Breast epithelium (tissue), 4 donors: Measurements from ENCODE around the gene SIX5. TPM values are rescaled to one million over a fixed set of nuclear protein-coding genes. Genes with fewer than 3 reads are reported as not detected.

ENCODE experiments used
- DNase-seq, 2 donors: peaks; one replicate each; pipeline ENCODE4 v3.0.0-alpha.2; 2019; ENCODE audit warnings: low spot score in 2 of 2
- H3K27ac ChIP-seq, 2 donors: fragments of 200-600 bp; sonication (generic) in 1 of 2; one replicate each; pipeline ENCODE4 v1.5.1; 2016 to 2019; ENCODE audit warnings: mild to moderate bottlenecking in 1 of 2
- H3K27me3 ChIP-seq, 2 donors: fragments of 200-600 bp; sonication (generic) in 1 of 2; one replicate each; pipeline versions ENCODE4 v1.5.1 to v1.6.0; 2017 to 2019; ENCODE audit warnings: control low read depth in 1 of 2, mild to moderate bottlenecking in 1 of 2
- H3K36me3 ChIP-seq: fragments of 200-600 bp; one replicate; pipeline ENCODE4 v1.5.1; 2019
- H3K4me1 ChIP-seq, 2 donors: fragments of 200-600 bp; sonication (generic); one replicate each; pipeline ENCODE4 v1.5.1; 2016 to 2019; ENCODE audit warnings: control low read depth in 1 of 2
- H3K4me3 ChIP-seq, 3 donors: fragments of 200-600 bp; sonication (generic); 1 replicate in 2 of 3; 2 replicates in 1 of 3; pipeline ENCODE4 v1.5.1; 2016 to 2019; ENCODE audit warnings: mild to moderate bottlenecking in 3 of 3, moderate library complexity in 2 of 3
- H3K9me3 ChIP-seq, 2 donors: fragments of 200-600 bp; sonication (generic) in 1 of 2; one replicate each; pipeline ENCODE4 v1.5.1; 2016 to 2019; ENCODE audit warnings: control low read depth in 1 of 2
- CTCF ChIP-seq, 3 donors: fragments of 450-650 bp; IDR thresholded peaks; one replicate each; pipeline ENCODE4 v1.5.1; 2016 to 2017; ENCODE audit warnings: antibody characterized with exemption in 3 of 3, mild to moderate bottlenecking in 3 of 3, moderate library complexity in 3 of 3
- POLR2A ChIP-seq: fragments of 450-650 bp; IDR thresholded peaks from one replicate; pipeline ENCODE4 v1.6.1; 2016; ENCODE audit warnings: antibody characterized with exemption, mild to moderate bottlenecking, moderate library complexity
- POLR2AphosphoS5 ChIP-seq, 3 donors: sonication (generic); formaldehyde crosslinking; IDR thresholded peaks; one replicate each; pipeline ENCODE4 v1.6.1; 2017; ENCODE audit warnings: antibody characterized with exemption in 3 of 3
- intact Hi-C: fragments of 100-400 bp; cut with DNase I; formaldehyde crosslinking; loops from one replicate; pipeline ENCODE4 v1.15.1; 2023; ENCODE audit warnings: low total_unique reads
- total RNA-seq, 3 donors: library from RNA; depleted of rRNA; stranded (reverse); fragments of >200 nt; gene quantifications; one replicate each; pipeline ENCODE4 v1.1.0, GENCODE V29; 2016

SIX5 gene
- total RNA-seq, 3 donors from 2014 or later: 8.6 to 11.8 (median 11.8) TPM

GRCh38 chr19:45815481-45816216 lies 46.6 kb upstream of the SIX5 start:
- H3K36me3 ChIP-seq: no peaks in the 10 kb centered on the region
- DNase-seq: no peak
- H3K27ac ChIP-seq: peak overlapping the region in 1 of 2 donors; percentile 32
- H3K9me3 ChIP-seq: no peaks in the 10 kb centered on the region
- no peaks in the 10 kb centered on the region for H3K4me1 ChIP-seq
- peak in 1 of 3 donors; percentile 14 for TF ChIP-seq POLR2AphosphoS5 (IDR thresholded peaks at IDR 0.05)
- TF ChIP-seq POLR2A: no peak
- H3K27me3 ChIP-seq: no peaks in the 10 kb centered on the region
- intact Hi-C loops: no loop called here
- H3K4me3 ChIP-seq: peak overlapping the region; percentile 24 to 54 (median 43)

- H3K9me3 ChIP-seq: no peaks in the 10 kb centered on the region
- intact Hi-C loops: no loop called here
- no peak for TF ChIP-seq POLR2AphosphoS5 (IDR thresholded peaks at IDR 0.05)
- TF ChIP-seq POLR2A: no peak
- no peak for TF ChIP-seq CTCF (IDR thresholded peaks at IDR 0.05)
- no peaks in the 10 kb centered on the region for H3K36me3 ChIP-seq
- no peak for DNase-seq
- H3K4me1 ChIP-seq: no peaks in the 10 kb centered on the region
- no peaks in the 10 kb centered on the region for H3K27me3 ChIP-seq
- H3K4me3 ChIP-seq: peak within 1 kb of the TSS; percentile 24 to 54 (median 43)
- peak within 1 kb of the TSS in 1 of 2 donors; percentile 32 for H3K27ac ChIP-seq
These were observed 45.9 kb upstream of the SIX5 start, which contains the start of gene RSPH6A for GRCh38 chr19:45814851-45815480. RSPH6A (minus strand) TSS chr19:45815308; CDS start chr19:45815176, 132 bp downstream.

GRCh38 chr19:45814166-45814780 lies 45.2 kb upstream of the SIX5 start:
- no peaks in the 10 kb centered on the region for H3K36me3 ChIP-seq
- no peak for TF ChIP-seq POLR2A
- no peak overlapping the region for H3K27ac ChIP-seq
- no peak for DNase-seq
- H3K9me3 ChIP-seq: no peaks in the 10 kb centered on the region
- intact Hi-C loops: no loop called here
- H3K4me1 ChIP-seq: no peaks in the 10 kb centered on the region
- H3K4me3 ChIP-seq: no peak overlapping the region
- no peaks in the 10 kb centered on the region for H3K27me3 ChIP-seq

- intact Hi-C loops: no loop called here
- TF ChIP-seq CTCF (IDR thresholded peaks at IDR 0.05) (no peak), POLR2AphosphoS5 (IDR thresholded peaks at IDR 0.05) (no peak), POLR2A (no peak)
- no peaks in the 10 kb centered on the region for H3K9me3 ChIP-seq
- H3K4me3 ChIP-seq: no peak overlapping the region
- H3K4me1 ChIP-seq: no peaks in the 10 kb centered on the region
- H3K27ac ChIP-seq: peak overlapping the region in 1 of 2 donors; percentile 52
- DNase-seq: no peak
- no peaks in the 10 kb centered on the region for H3K36me3 ChIP-seq
- no peaks in the 10 kb centered on the region for H3K27me3 ChIP-seq
These were observed 43.2 kb upstream of the SIX5 start for GRCh38 chr19:45812297-45812696.

GRCh38 chr19:45809643-45810159 lies 40.6 kb upstream of the SIX5 start:
- no peaks in the 10 kb centered on the region for H3K9me3 ChIP-seq
- no peak overlapping the region for H3K27ac ChIP-seq
- H3K36me3 ChIP-seq: no peaks in the 10 kb centered on the region
- no peak for TF ChIP-seq CTCF (IDR thresholded peaks at IDR 0.05)
- no peak for TF ChIP-seq POLR2AphosphoS5 (IDR thresholded peaks at IDR 0.05)
- no peak for TF ChIP-seq POLR2A
- intact Hi-C loops: no loop called here
- no peaks in the 10 kb centered on the region for H3K4me1 ChIP-seq
- no peak for DNase-seq
- H3K27me3 ChIP-seq: no peaks in the 10 kb centered on the region
- H3K4me3 ChIP-seq: no peak overlapping the region
